ENCODE data around the gene ZNF692. TPM values are rescaled to one million over a fixed set of nuclear protein-coding genes. Genes with fewer than 3 reads are reported as not detected.

The ZNF692 gene
- total and polyA plus RNA-seq, 4 donors: 7.8 to 16.3 (median 10.4) TPM

DNA sequence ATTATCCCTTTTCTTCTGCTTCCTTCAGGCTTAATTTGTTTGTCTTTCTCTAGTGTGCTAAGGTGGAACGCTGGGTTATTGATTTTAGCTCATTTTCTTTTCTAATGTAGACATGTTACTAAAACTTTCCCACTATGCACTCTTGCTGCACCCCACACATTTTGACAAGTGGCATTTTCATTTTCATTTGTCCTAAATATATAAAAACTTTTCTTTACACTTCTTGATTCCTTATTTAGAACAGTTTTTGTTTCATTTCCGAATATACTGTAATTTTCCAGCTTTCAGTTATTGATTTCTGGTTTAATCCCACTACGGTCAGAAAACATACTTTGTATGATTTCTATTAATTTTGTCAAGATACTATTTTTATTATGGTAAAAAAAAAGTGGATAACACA is 58.4 kb downstream of the ZNF692 start:
- Histone ChIP-seq H3K27ac (ENCODE audit: low read depth in 1 of 2, low read length in 2 of 2) (no peak overlapping the region), H3K4me3 (ENCODE audit: low read depth in 1 of 3, low read length in 3 of 3) (no peak overlapping the region), H3K4me1 (ENCODE audit: control insufficient read depth in 4 of 4, insufficient read depth in 4 of 4, low read length in 3 of 4) (peaks cover 0 to 12% (median 8%) of the 10 kb centered on the region in 4 donors), H3K27me3 (ENCODE audit: control insufficient read depth in 4 of 4, insufficient read depth in 4 of 4, low read length in 3 of 4) (no peaks in the 10 kb centered on the region), H3K36me3 (ENCODE audit: control insufficient read depth in 4 of 4, insufficient read depth in 3 of 4, low read depth in 1 of 4, low read length in 3 of 4) (no peaks in the 10 kb centered on the region), H3K9ac (ENCODE audit: low read depth in 1 of 2, low read length in 2 of 2) (no peak overlapping the region), H3K9me3 (ENCODE audit: control insufficient read depth in 4 of 4, low read length in 3 of 4) (no peaks in the 10 kb centered on the region)
- 56% methylated on average over 3 of the region's 3 CpGs for WGBS
- TF ChIP-seq JUND (IDR thresholded peaks at IDR 0.05): no peak
- TF ChIP-seq HNF4A (conservative IDR thresholded peaks at IDR 0.05): no peak
- DNase-seq (ENCODE audit: low spot score): no peak

Small RNA genes lying within 50 kb of the gene (small RNA-seq; reads per million reads assigned to genes)
- gene MIR3124: not detected

Other genes with a start within 250 kb of the ZNF692 start
- not detected for gene OR2T11, start 224.0 kb downstream of the ZNF692 start, total RNA-seq
- not detected for gene OR2T11, start 224.0 kb downstream of the ZNF692 start, polyA plus RNA-seq
- not detected for gene OR2T35, start 213.8 kb downstream of the ZNF692 start, total RNA-seq
- not detected for gene OR2T35, start 213.8 kb downstream of the ZNF692 start, polyA plus RNA-seq
- not detected for gene OR2T27, start 203.6 kb downstream of the ZNF692 start, total RNA-seq
- not detected for gene OR2T27, start 203.6 kb downstream of the ZNF692 start, polyA plus RNA-seq
- gene OR14I1, start 156.3 kb downstream of the ZNF692 start, total RNA-seq: not detected
- not detected for gene OR14I1, start 156.3 kb downstream of the ZNF692 start, polyA plus RNA-seq
- gene LYPD8, start 103.3 kb downstream of the ZNF692 start, total RNA-seq: not detected
- gene LYPD8, start 103.3 kb downstream of the ZNF692 start, polyA plus RNA-seq: not detected
- 10 to 100 TPM; 14.3 to 16.4 TPM for gene SH3BP5L, start 33.2 kb downstream of the ZNF692 start, total RNA-seq
- gene SH3BP5L, start 33.2 kb downstream of the ZNF692 start, polyA plus RNA-seq: 10 to 100 TPM in 1 of 2 donors, 1 to 10 TPM in 1; 1.5 to 10.6 TPM
- gene ZNF672, start 20.9 kb downstream of the ZNF692 start, total RNA-seq: 10 to 100 TPM; 22.6 to 28.0 TPM
- gene ZNF672, start 20.9 kb downstream of the ZNF692 start, polyA plus RNA-seq: 10 to 100 TPM in 1 of 2 donors, 1 to 10 TPM in 1; 6.4 to 17.5 TPM
- 10 to 100 TPM in 1 of 2 donors, 1 to 10 TPM in 1; 6.5 to 11.1 TPM for gene PGBD2, start 47.1 kb upstream of the ZNF692 start, total RNA-seq
- gene PGBD2, start 47.1 kb upstream of the ZNF692 start, polyA plus RNA-seq: 1 to 10 TPM; 2.6 to 2.9 TPM